ENCODE data around the gene LRRC23. TPM values are rescaled to one million over a fixed set of nuclear protein-coding genes. Genes with fewer than 3 reads are reported as not detected.

LRRC23 gene
- polyA plus RNA-seq, 1 donor (not counting 4 experiments of a cell fraction or from before 2014, with no cell fraction given): 7.1 TPM

DNA sequence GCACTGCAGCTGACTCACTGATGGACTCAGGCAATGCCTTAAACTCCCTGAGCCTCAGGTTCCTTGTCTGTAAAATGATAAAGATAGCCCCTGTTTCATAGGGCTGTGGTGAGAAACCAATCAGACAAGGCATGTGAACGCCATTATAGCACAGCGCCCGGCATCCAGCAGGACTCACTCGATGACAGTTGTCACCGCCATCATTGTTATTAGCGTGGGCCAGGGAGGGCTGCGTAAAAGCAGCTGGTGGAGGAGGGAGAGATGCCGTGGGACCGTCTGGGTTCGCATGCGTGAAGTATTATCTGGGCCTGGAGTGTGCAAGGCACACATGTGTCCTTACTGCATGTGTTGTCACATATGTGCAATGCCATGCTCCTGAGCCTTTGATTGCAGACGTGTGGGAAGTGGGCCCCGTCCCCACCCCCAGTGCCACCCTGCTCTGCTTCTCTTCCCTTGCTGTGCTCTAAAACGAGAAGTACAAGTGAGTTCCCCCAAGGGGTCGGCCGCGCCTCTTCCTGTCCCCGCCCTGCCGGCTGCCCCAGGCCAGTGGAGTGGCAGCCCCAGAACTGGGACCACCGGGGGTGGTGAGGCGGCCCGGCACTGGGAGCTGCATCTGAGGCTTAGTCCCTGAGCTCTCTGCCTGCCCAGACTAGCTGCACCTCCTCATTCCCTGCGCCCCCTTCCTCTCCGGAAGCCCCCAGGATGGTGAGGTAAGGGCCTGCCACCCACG is 46.4 kb downstream of the LRRC23 start, which contains the start of gene PTPN6:
PTPN6 (plus strand) TSS at position 546 of the 730 bp plus-strand sequence; CDS start at position 703, 157 bp downstream.
- Histone ChIP-seq H4K20me1 (ENCODE audit: control insufficient read depth, extremely low read depth, insufficient read depth, low read length) (no peaks in the 10 kb centered on the region), H3K9me3 (ENCODE audit: control insufficient read depth, low read depth, low read length) (no peaks in the 10 kb centered on the region), H3K9ac (ENCODE audit: control insufficient read depth, extremely low read depth, insufficient read depth, low read length) (no peak within 1 kb of the TSS), H3K27ac (ENCODE audit: control insufficient read depth, insufficient read depth, low read length) (no peak within 1 kb of the TSS), H3K27me3 (ENCODE audit: control insufficient read depth, extremely low read depth, insufficient read depth, low read length) (no peaks in the 10 kb centered on the region), H3K4me3 (ENCODE audit: control insufficient read depth in 2 of 3, extremely low read depth in 1 of 3, insufficient read depth in 2 of 3, low read depth in 1 of 3, low read length in 3 of 3) (no peak within 1 kb of the TSS), H3K36me3 (ENCODE audit: control insufficient read depth in 2 of 2, extremely low read depth in 1 of 2, insufficient read depth in 2 of 2, low read length in 2 of 2) (no peaks in the 10 kb centered on the region), H3K4me2 (ENCODE audit: control insufficient read depth, extremely low read depth, insufficient read depth, low read depth, low read length) (no peak within 1 kb of the TSS), H3K4me1 (ENCODE audit: control insufficient read depth, extremely low read depth, insufficient read depth, low read length) (peaks cover 9% of the 10 kb centered on the region), H2AFZ (ENCODE audit: control insufficient read depth, low read length) (no peak within 1 kb of the TSS), H3K9me1 (ENCODE audit: control insufficient read depth, extremely low read depth, insufficient read depth, low read length) (no peaks in the 10 kb centered on the region), H3K79me2 (ENCODE audit: control insufficient read depth, insufficient read depth, low read length) (peaks cover 3% of the 10 kb centered on the region)
- dilution Hi-C loops (cut with MboI; ENCODE audit: extremely low pct_ligation_motif_present, low sequenced_read_pairs): no loop called here
- FAIRE-seq (no peak), DNase-seq (ENCODE audit: low read depth, low spot score) (no peak)
- no peak for TF ChIP-seq EZH2 (IDR thresholded peaks at IDR 0.05; ENCODE audit: low read length)
- TF ChIP-seq, protein P1, sequence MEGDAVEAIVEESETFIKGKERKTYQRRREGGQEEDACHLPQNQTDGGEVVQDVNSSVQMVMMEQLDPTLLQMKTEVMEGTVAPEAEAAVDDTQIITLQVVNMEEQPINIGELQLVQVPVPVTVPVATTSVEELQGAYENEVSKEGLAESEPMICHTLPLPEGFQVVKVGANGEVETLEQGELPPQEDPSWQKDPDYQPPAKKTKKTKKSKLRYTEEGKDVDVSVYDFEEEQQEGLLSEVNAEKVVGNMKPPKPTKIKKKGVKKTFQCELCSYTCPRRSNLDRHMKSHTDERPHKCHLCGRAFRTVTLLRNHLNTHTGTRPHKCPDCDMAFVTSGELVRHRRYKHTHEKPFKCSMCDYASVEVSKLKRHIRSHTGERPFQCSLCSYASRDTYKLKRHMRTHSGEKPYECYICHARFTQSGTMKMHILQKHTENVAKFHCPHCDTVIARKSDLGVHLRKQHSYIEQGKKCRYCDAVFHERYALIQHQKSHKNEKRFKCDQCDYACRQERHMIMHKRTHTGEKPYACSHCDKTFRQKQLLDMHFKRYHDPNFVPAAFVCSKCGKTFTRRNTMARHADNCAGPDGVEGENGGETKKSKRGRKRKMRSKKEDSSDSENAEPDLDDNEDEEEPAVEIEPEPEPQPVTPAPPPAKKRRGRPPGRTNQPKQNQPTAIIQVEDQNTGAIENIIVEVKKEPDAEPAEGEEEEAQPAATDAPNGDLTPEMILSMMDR (optimal IDR thresholded peaks at IDR 0.05 in 1 of 3, IDR thresholded peaks at IDR 0.05 in 1 of 3, conservative IDR thresholded peaks at IDR 0.05 in 1 of 3; ENCODE audit: extremely low read depth in 1 of 3, insufficient read depth in 2 of 3, low read length in 3 of 3): no peak

DNA sequence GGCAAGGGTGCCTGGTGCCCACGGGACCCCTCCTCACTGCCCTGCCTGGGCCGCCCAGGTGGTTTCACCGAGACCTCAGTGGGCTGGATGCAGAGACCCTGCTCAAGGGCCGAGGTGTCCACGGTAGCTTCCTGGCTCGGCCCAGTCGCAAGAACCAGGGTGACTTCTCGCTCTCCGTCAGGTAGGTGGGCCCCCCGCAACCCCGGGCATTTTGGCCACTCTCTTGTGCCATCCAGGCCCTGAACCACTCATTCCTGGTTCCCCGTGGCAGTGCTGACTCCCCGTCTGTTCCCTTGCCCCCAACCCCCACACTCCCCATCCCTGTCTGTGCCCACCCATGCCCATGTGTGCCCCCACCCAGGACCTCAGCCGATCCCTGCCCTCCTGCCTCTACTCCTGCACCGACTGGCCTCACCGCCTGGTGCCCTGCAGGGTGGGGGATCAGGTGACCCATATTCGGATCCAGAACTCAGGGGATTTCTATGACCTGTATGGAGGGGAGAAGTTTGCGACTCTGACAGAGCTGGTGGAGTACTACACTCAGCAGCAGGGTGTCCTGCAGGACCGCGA is 47.0 kb downstream of the LRRC23 start:
- DNase-seq (ENCODE audit: low read depth, low spot score) (no peak), FAIRE-seq (no peak)
- no peaks in the 10 kb centered on the region for H3K36me3 ChIP-seq (ENCODE audit: control insufficient read depth in 2 of 2, extremely low read depth in 1 of 2, insufficient read depth in 2 of 2, low read length in 2 of 2)
- TF ChIP-seq EZH2 (IDR thresholded peaks at IDR 0.05; ENCODE audit: low read length): no peak
- TF ChIP-seq, protein P1 (optimal IDR thresholded peaks at IDR 0.05 in 1 of 3, IDR thresholded peaks at IDR 0.05 in 1 of 3, conservative IDR thresholded peaks at IDR 0.05 in 1 of 3; ENCODE audit: extremely low read depth in 1 of 3, insufficient read depth in 2 of 3, low read length in 3 of 3): no peak
- H3K9ac ChIP-seq (ENCODE audit: control insufficient read depth, extremely low read depth, insufficient read depth, low read length): no peak overlapping the region
- no peaks in the 10 kb centered on the region for H4K20me1 ChIP-seq (ENCODE audit: control insufficient read depth, extremely low read depth, insufficient read depth, low read length)
- dilution Hi-C loops (cut with MboI; ENCODE audit: extremely low pct_ligation_motif_present, low sequenced_read_pairs): no loop called here
- H3K27ac ChIP-seq (ENCODE audit: control insufficient read depth, insufficient read depth, low read length): no peak overlapping the region
- no peaks in the 10 kb centered on the region for H3K9me3 ChIP-seq (ENCODE audit: control insufficient read depth, low read depth, low read length)
- H3K27me3 ChIP-seq (ENCODE audit: control insufficient read depth, extremely low read depth, insufficient read depth, low read length): no peaks in the 10 kb centered on the region
- H3K79me2 ChIP-seq (ENCODE audit: control insufficient read depth, insufficient read depth, low read length): peaks cover 3% of the 10 kb centered on the region
- no peak overlapping the region for H3K4me2 ChIP-seq (ENCODE audit: control insufficient read depth, extremely low read depth, insufficient read depth, low read depth, low read length)
- H3K4me1 ChIP-seq (ENCODE audit: control insufficient read depth, extremely low read depth, insufficient read depth, low read length): peaks cover 6% of the 10 kb centered on the region
- H3K9me1 ChIP-seq (ENCODE audit: control insufficient read depth, extremely low read depth, insufficient read depth, low read length): no peaks in the 10 kb centered on the region
- H3K4me3 ChIP-seq (ENCODE audit: control insufficient read depth in 2 of 3, extremely low read depth in 1 of 3, insufficient read depth in 2 of 3, low read depth in 1 of 3, low read length in 3 of 3): no peak overlapping the region
- no peak overlapping the region for H2AFZ ChIP-seq (ENCODE audit: control insufficient read depth, low read length)
